Gastroesophageal sphincter (tissue), 4 donors: ENCODE measurements around the gene A3GALT2. TPM values are rescaled to one million over a fixed set of nuclear protein-coding genes. Genes with fewer than 3 reads are reported as not detected.

Source experiments
- ATAC-seq: fragments of 150-250 bp; one replicate; pipeline ENCODE4 v1.9.1; 2016; ENCODE audit warnings: mild to moderate bottlenecking, moderate library complexity
- H3K27ac ChIP-seq, 4 donors: fragments of 200-600 bp; sonication (generic) in 3 of 4; 1 replicate in 3 of 4; 2 replicates in 1 of 4; pipeline ENCODE4 v1.5.1; 2016 to 2019
- H3K27me3 ChIP-seq: fragments of 200-600 bp; sonication (generic); one replicate; pipeline ENCODE4 v1.5.1; 2019
- H3K36me3 ChIP-seq, 2 donors: fragments of 200-600 bp; sonication (generic); one replicate each; pipeline ENCODE4 v1.5.1; 2019; ENCODE audit warnings: control low read depth in 1 of 2
- H3K4me1 ChIP-seq, 3 donors: fragments of 200-600 bp; sonication (generic); 1 replicate in 2 of 3; 2 replicates in 1 of 3; pipeline ENCODE4 v1.5.1; 2016 to 2019; ENCODE audit warnings: control low read depth in 2 of 3
- H3K4me3 ChIP-seq, 2 donors: fragments of 200-600 bp; sonication (generic); one replicate each; pipeline ENCODE4 v1.5.1; 2019; ENCODE audit warnings: mild to moderate bottlenecking in 1 of 2, moderate library complexity in 1 of 2
- H3K9me3 ChIP-seq, 3 donors: fragments of 200-600 bp; sonication (generic); one replicate each; pipeline ENCODE4 v1.5.1; 2017 to 2019; ENCODE audit warnings: control low read depth in 2 of 3
- CTCF ChIP-seq, 4 experiments: fragments of 200-600 bp in 2 of 4; fragments of 450-650 bp in 2 of 4; sonication (generic) in 1 of 4; IDR thresholded peaks; one replicate each; pipeline ENCODE4 v1.5.1; 2017 to 2019; ENCODE audit warnings: antibody characterized with exemption in 4 of 4, mild to moderate bottlenecking in 2 of 4, moderate library complexity in 2 of 4
- EP300 ChIP-seq: sonication (generic); formaldehyde crosslinking; IDR thresholded peaks from one replicate; pipeline ENCODE4 v1.6.1; 2017; ENCODE audit warnings: antibody characterized with exemption, mild to moderate bottlenecking
- POLR2A ChIP-seq, 2 donors: fragments of 450-650 bp; IDR thresholded peaks; one replicate each; pipeline ENCODE4 v1.6.1; 2017; ENCODE audit warnings: antibody characterized with exemption in 2 of 2, mild to moderate bottlenecking in 2 of 2, moderate library complexity in 1 of 2
- POLR2AphosphoS5 ChIP-seq: sonication (generic); formaldehyde crosslinking; IDR thresholded peaks from one replicate; pipeline ENCODE4 v1.6.1; 2017; ENCODE audit warnings: antibody characterized with exemption
- WGBS, 2 donors: methylation state at CpG; one replicate each; pipeline ENCODE4 v1.1.5; 2018; ENCODE audit warnings: low coverage in 1 of 2; 5-methylcytosine and 5-hydroxymethylcytosine counted together
- total RNA-seq, 4 donors: library from RNA; depleted of rRNA; stranded (reverse); fragments of >200 nt; gene quantifications; one replicate each; pipeline ENCODE4 v1.1.0, GENCODE V29; 2016

Gene A3GALT2
- total RNA-seq, 4 donors from 2014 or later: 0.67 TPM; not detected in 3

GRCh38 chr1:33301273-33301984, 19.5 kb downstream of the A3GALT2 start:
- ATAC-seq: peak; percentile 29
- TF ChIP-seq POLR2AphosphoS5 (no peak), EP300 (no peak), POLR2A (IDR thresholded peaks at IDR 0.05) (no peak), CTCF (IDR thresholded peaks at IDR 0.05) (no peak)
- Histone ChIP-seq H3K36me3 (peaks cover 0 to 35% of the 10 kb centered on the region in 2 donors), H3K4me3 (no peak overlapping the region), H3K9me3 (no peaks in the 10 kb centered on the region), H3K27ac (peak overlapping the region in 3 of 4 donors; percentile 51 to 64 (median 61)), H3K27me3 (peaks cover 3% of the 10 kb centered on the region), H3K4me1 (peaks cover 0 to 37% (median 9%) of the 10 kb centered on the region in 3 donors)
- WGBS, 2 donors: 73 to 100% methylated on average over 1 to 3 of the region's 4 CpGs

- Histone ChIP-seq H3K9me3 (no peaks in the 10 kb centered on the region), H3K27ac (peak overlapping the region in 3 of 4 donors; percentile 51 to 64 (median 61)), H3K4me3 (no peak overlapping the region), H3K36me3 (peaks cover 0 to 42% of the 10 kb centered on the region in 2 donors), H3K27me3 (no peaks in the 10 kb centered on the region), H3K4me1 (peaks cover 0 to 39% (median 8%) of the 10 kb centered on the region in 3 donors)
- TF ChIP-seq POLR2AphosphoS5 (peak; percentile 47), CTCF (IDR thresholded peaks at IDR 0.05) (no peak), EP300 (no peak), POLR2A (IDR thresholded peaks at IDR 0.05) (no peak)
- ATAC-seq: peak; percentile 72
- WGBS, 2 donors: 20% methylated on average over 1 of the region's 5 CpGs; no CpG with 5 or more reads in 1 of the 2 donors
Observed at GRCh38 chr1:33300673-33301072, 20.2 kb downstream of the A3GALT2 start.

GRCh38 chr1:33299461-33300155, 21.3 kb downstream of the A3GALT2 start:
- Histone ChIP-seq H3K9me3 (no peaks in the 10 kb centered on the region), H3K36me3 (peaks cover 0 to 51% of the 10 kb centered on the region in 2 donors), H3K27ac (peak overlapping the region in 2 of 4 donors; percentile 61 to 64), H3K4me1 (peaks cover 0 to 50% (median 14%) of the 10 kb centered on the region in 3 donors), H3K4me3 (no peak overlapping the region), H3K27me3 (no peaks in the 10 kb centered on the region)
- no peak for ATAC-seq
- TF ChIP-seq POLR2A (IDR thresholded peaks at IDR 0.05): no peak
- TF ChIP-seq POLR2AphosphoS5: no peak
- no peak for TF ChIP-seq CTCF (IDR thresholded peaks at IDR 0.05)
- TF ChIP-seq EP300: no peak
- WGBS, 2 donors: 78 to 89% methylated on average over 3 of the region's 15 CpGs

- Histone ChIP-seq H3K27ac (peak overlapping the region in 3 of 4 donors; percentile 2 to 55 (median 29)), H3K36me3 (peaks cover 0 to 59% of the 10 kb centered on the region in 2 donors), H3K9me3 (no peaks in the 10 kb centered on the region), H3K4me3 (no peak overlapping the region), H3K4me1 (peaks cover 0 to 55% (median 14%) of the 10 kb centered on the region in 3 donors), H3K27me3 (no peaks in the 10 kb centered on the region)
- 72% methylated on average over 6 of the region's 18 CpGs; no CpG with 5 or more reads in 1 of the 2 donors for WGBS, 2 donors
- ATAC-seq: peak; percentile 60
- TF ChIP-seq EP300: no peak
- no peak for TF ChIP-seq POLR2A (IDR thresholded peaks at IDR 0.05)
- TF ChIP-seq CTCF (IDR thresholded peaks at IDR 0.05): peak in 3 of 4 experiments; percentile 80 to 89 (median 85)
- TF ChIP-seq POLR2AphosphoS5: no peak
Observed at GRCh38 chr1:33298623-33299277, 22.1 kb downstream of the A3GALT2 start.
